Neutrophil (primary cell): Measurements from ENCODE around the gene ASB14.

Source experiments
- H3K27ac ChIP-seq: fragments of 200-600 bp; sonication (generic); 2 replicates; pipeline ENCODE4 v1.5.1; 2016; ENCODE audit warnings: mild to moderate bottlenecking, moderate library complexity
- H3K27me3 ChIP-seq: fragments of 200-600 bp; sonication (generic); 2 replicates; pipeline ENCODE4 v1.6.0; 2016; ENCODE audit warnings: mild to moderate bottlenecking
- H3K36me3 ChIP-seq: fragments of 200-600 bp; sonication (generic); 2 replicates; pipeline ENCODE4 v1.5.1; 2017
- H3K4me1 ChIP-seq, 2 experiments: fragments of 200-600 bp in 1 of 2; sonication (generic) in 1 of 2; 1 replicate in 1 of 2; 2 replicates in 1 of 2; pipeline versions ENCODE4 v1.5.1 to v1.6.1; 2013 to 2016; ENCODE audit warnings: low read depth in 1 of 2, low read length in 1 of 2, mild to moderate bottlenecking in 1 of 2, moderate library complexity in 1 of 2; ENCODE audit not compliant: control insufficient read depth in 1 of 2, insufficient read depth in 1 of 2
- H3K4me3 ChIP-seq, 2 experiments: fragments of 200-600 bp in 1 of 2; sonication (generic) in 1 of 2; 1 replicate in 1 of 2; 2 replicates in 1 of 2; pipeline ENCODE4 v1.5.1; 2013 to 2016; ENCODE audit warnings: low read depth in 1 of 2, low read length in 1 of 2, mild to moderate bottlenecking in 1 of 2, moderate library complexity in 1 of 2
- H3K9me3 ChIP-seq: fragments of 200-600 bp; sonication (generic); 2 replicates; pipeline ENCODE4 v1.5.1; 2016
- CTCF ChIP-seq: fragments of 200-600 bp; sonication (generic); IDR thresholded peaks from 2 replicates; pipeline ENCODE4 v1.5.1; 2016; ENCODE audit warnings: antibody characterized with exemption

The ASB14 gene

GRCh38 chr3:57252404-57252803, 40.1 kb downstream of the ASB14 start:
- no peaks in the 10 kb centered on the region for H3K4me1 ChIP-seq
- no peaks in the 10 kb centered on the region for H3K9me3 ChIP-seq
- no peaks in the 10 kb centered on the region for H3K27me3 ChIP-seq
- H3K36me3 ChIP-seq: peaks cover 67% of the 10 kb centered on the region
- TF ChIP-seq CTCF: no peak
- no peak overlapping the region for H3K27ac ChIP-seq
- no peak overlapping the region for H3K4me3 ChIP-seq

GRCh38 chr3:57244946-57245345, 47.5 kb downstream of the ASB14 start:
- Histone ChIP-seq H3K27ac (no peak overlapping the region), H3K36me3 (peaks cover 82% of the 10 kb centered on the region), H3K9me3 (no peaks in the 10 kb centered on the region), H3K4me1 (peaks cover 0 to 14% of the 10 kb centered on the region in 2 experiments), H3K4me3 (no peak overlapping the region), H3K27me3 (no peaks in the 10 kb centered on the region)
- TF ChIP-seq CTCF: no peak

- no peak for TF ChIP-seq CTCF
- Histone ChIP-seq H3K27ac (no peak overlapping the region), H3K36me3 (peaks cover 18% of the 10 kb centered on the region)
Observed at GRCh38 chr3:57234613-57235575, 57.6 kb downstream of the ASB14 start.

DNA sequence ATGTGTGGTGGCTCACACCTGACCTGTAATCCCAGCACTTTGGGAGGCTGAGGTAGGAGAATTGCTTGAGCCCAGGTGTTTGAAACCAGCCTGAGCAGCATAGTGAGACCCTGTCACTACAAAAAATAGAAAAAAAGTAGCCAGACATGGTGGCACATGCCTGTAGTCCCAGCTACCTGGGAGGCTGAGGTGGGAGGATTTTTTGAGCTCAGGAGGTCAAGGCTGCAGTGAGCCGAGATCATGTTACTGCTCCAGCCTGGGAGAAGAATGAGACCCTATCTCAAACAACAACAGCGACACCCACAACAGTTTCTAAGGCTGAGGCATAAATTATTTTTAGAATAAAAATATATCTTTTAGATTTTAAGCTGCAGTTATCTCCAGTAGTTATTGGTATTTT, 58.7 kb downstream of the ASB14 start:
- no peak overlapping the region for H3K4me3 ChIP-seq
- no peaks in the 10 kb centered on the region for H3K27me3 ChIP-seq
- TF ChIP-seq CTCF: no peak
- H3K4me1 ChIP-seq: peaks cover 7 to 10% of the 10 kb centered on the region in 2 experiments
- H3K36me3 ChIP-seq: peaks cover 9% of the 10 kb centered on the region
- H3K9me3 ChIP-seq: no peaks in the 10 kb centered on the region
- no peak overlapping the region for H3K27ac ChIP-seq

More at GRCh38 chr3:57234613-57235575, 57.6 kb downstream of the ASB14 start:
- Histone ChIP-seq H3K4me3 (no peak overlapping the region), H3K27me3 (no peaks in the 10 kb centered on the region), H3K9me3 (no peaks in the 10 kb centered on the region), H3K4me1 (no peaks in the 10 kb centered on the region)

DNA sequence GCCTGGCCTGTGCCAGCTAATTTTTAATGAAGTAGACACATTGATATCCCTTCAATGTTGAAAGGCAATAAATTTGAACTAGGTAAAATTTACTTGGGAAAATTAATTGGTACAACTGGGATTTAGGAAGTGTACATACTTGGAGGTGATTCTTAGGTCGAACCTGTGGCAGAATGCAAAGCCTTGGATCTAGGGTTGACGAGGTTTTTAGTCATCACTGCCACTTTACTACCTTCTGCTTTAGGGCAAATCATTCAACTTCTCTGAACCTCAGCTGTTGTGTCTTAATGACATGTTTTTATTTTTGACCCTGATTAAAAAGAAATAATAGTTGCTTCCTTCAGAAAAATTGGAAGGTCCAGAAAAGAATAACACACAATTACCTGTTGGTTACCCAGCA, 62.5 kb downstream of the ASB14 start:
- Histone ChIP-seq H3K36me3 (no peaks in the 10 kb centered on the region), H3K27me3 (no peaks in the 10 kb centered on the region), H3K9me3 (no peaks in the 10 kb centered on the region), H3K4me3 (no peak overlapping the region), H3K4me1 (peaks cover 25 to 30% of the 10 kb centered on the region in 2 experiments), H3K27ac (no peak overlapping the region)
- TF ChIP-seq CTCF: no peak
